WTC11 (cell line): Measurements from ENCODE around the gene YTHDC1. TPM values are rescaled to one million over a fixed set of nuclear protein-coding genes. Genes with fewer than 3 reads are reported as not detected.
A peak's percentile ranks its signal among the peaks of the same experiment; 100 is the strongest.

Experiments used
- CREB1 ChIP-seq: sonication (generic); formaldehyde crosslinking; IDR thresholded peaks from 2 replicates; pipeline ENCODE4 v1.8.0; 2023; ENCODE audit warnings: mild to moderate bottlenecking, missing genetic modification reagents
- CTCF ChIP-seq: fragments of 200-600 bp; IDR thresholded peaks from 2 replicates; pipeline ENCODE4 v1.8.0; 2022; ENCODE audit warnings: antibody characterized with exemption
- ESRRA ChIP-seq: sonication (generic); formaldehyde crosslinking; IDR thresholded peaks from 2 replicates; pipeline ENCODE4 v1.8.1; 2022; ENCODE audit warnings: mild to moderate bottlenecking, missing genetic modification reagents, borderline replicate concordance
- FOXP1 ChIP-seq: sonication (generic); formaldehyde crosslinking; IDR thresholded peaks from 2 replicates; pipeline ENCODE4 v1.8.0; 2022; ENCODE audit warnings: missing genetic modification reagents, mild to moderate bottlenecking, moderate library complexity, borderline replicate concordance
- GTF2I ChIP-seq: fragments of 250-450 bp; sonication (Bioruptor Pico); conservative IDR thresholded peaks from 2 replicates; pipeline ENCODE4 v1.4.0; 2021; ENCODE audit warnings: mild to moderate bottlenecking
- HMGA2 ChIP-seq: fragments of 250-450 bp; sonication (Bioruptor Pico); IDR thresholded peaks from 2 replicates; pipeline ENCODE4 v1.4.0; 2021; ENCODE audit warnings: mild to moderate bottlenecking, moderate library complexity
- JUN ChIP-seq: sonication (generic); formaldehyde crosslinking; IDR thresholded peaks from 2 replicates; pipeline ENCODE4 v1.8.0; 2023; ENCODE audit warnings: mild to moderate bottlenecking, missing genetic modification reagents
- MXD4 ChIP-seq: fragments of 250-450 bp; sonication (Bioruptor Pico); IDR thresholded peaks from 2 replicates; pipeline ENCODE4 v1.8.0; 2021; ENCODE audit warnings: mild to moderate bottlenecking, moderate library complexity, borderline replicate concordance
- MYBL2 ChIP-seq: sonication (generic); formaldehyde crosslinking; IDR thresholded peaks from 2 replicates; pipeline ENCODE4 v1.8.1; 2023; ENCODE audit warnings: mild to moderate bottlenecking, moderate library complexity, missing genetic modification reagents
- NFATC4 ChIP-seq: fragments of 250-450 bp; sonication (Bioruptor Pico); IDR thresholded peaks from 2 replicates; pipeline ENCODE4 v1.9.0; 2021; ENCODE audit warnings: mild to moderate bottlenecking
- NR2C2 ChIP-seq: sonication (generic); formaldehyde crosslinking; IDR thresholded peaks from 2 replicates; pipeline ENCODE4 v1.8.0; 2022; ENCODE audit warnings: mild to moderate bottlenecking, missing genetic modification reagents
- PRRX2 ChIP-seq: fragments of 250-450 bp; sonication (Bioruptor Pico); IDR thresholded peaks from 2 replicates; pipeline ENCODE4 v1.8.0; 2021; ENCODE audit warnings: mild to moderate bottlenecking
- RELA ChIP-seq: sonication (generic); formaldehyde crosslinking; IDR thresholded peaks from 2 replicates; pipeline ENCODE4 v1.8.1; 2022; ENCODE audit warnings: missing genetic modification reagents, mild to moderate bottlenecking, borderline replicate concordance
- RORB ChIP-seq: fragments of 250-450 bp; sonication (Bioruptor Pico); IDR thresholded peaks from 2 replicates; pipeline ENCODE4 v1.9.0; 2021; ENCODE audit warnings: mild to moderate bottlenecking
- SMAD3 ChIP-seq: sonication (generic); formaldehyde crosslinking; IDR thresholded peaks from 2 replicates; pipeline ENCODE4 v1.8.0; 2022; ENCODE audit warnings: missing genetic modification reagents, mild to moderate bottlenecking, borderline replicate concordance
- SP1 ChIP-seq: sonication (generic); formaldehyde crosslinking; conservative IDR thresholded peaks from 2 replicates; pipeline ENCODE4 v1.8.1; 2022; ENCODE audit warnings: missing genetic modification reagents
- TEAD1 ChIP-seq: sonication (generic); formaldehyde crosslinking; IDR thresholded peaks from 2 replicates; pipeline ENCODE4 v1.8.0; 2022; ENCODE audit warnings: mild to moderate bottlenecking, missing genetic modification reagents
- TEAD4 ChIP-seq: sonication (generic); formaldehyde crosslinking; IDR thresholded peaks from 2 replicates; pipeline ENCODE4 v1.8.0; 2022; ENCODE audit warnings: mild to moderate bottlenecking, missing genetic modification reagents
- USF2 ChIP-seq: sonication (generic); formaldehyde crosslinking; IDR thresholded peaks from 2 replicates; pipeline ENCODE4 v1.8.1; 2023; ENCODE audit warnings: mild to moderate bottlenecking, missing genetic modification reagents, moderate library complexity
- ZNF219 ChIP-seq: sonication (generic); formaldehyde crosslinking; IDR thresholded peaks from 2 replicates; pipeline ENCODE4 v1.8.0; 2023; ENCODE audit warnings: missing genetic modification reagents, mild to moderate bottlenecking, borderline replicate concordance
- ZNF232 ChIP-seq: sonication (generic); formaldehyde crosslinking; IDR thresholded peaks from 2 replicates; pipeline ENCODE4 v1.8.0; 2022; ENCODE audit warnings: mild to moderate bottlenecking, missing genetic modification reagents
- ZNF416 ChIP-seq: fragments of 250-450 bp; sonication (Bioruptor Pico); IDR thresholded peaks from 2 replicates; pipeline ENCODE4 v1.9.0; 2021; ENCODE audit warnings: mild to moderate bottlenecking, inconsistent platforms
- total RNA-seq: library from RNA; stranded (reverse); gene quantifications from 3 replicates; pipeline ENCODE4 v1.2.3, GENCODE V29; 2021
- TF ChIP-seq, protein P1 (sequence below): fragments of 250-450 bp; sonication (Bioruptor Pico); IDR thresholded peaks from 2 replicates; pipeline ENCODE4 v1.9.0; 2021; ENCODE audit warnings: mild to moderate bottlenecking
- TF ChIP-seq, protein P2 (sequence below): fragments of 250-450 bp; sonication (Bioruptor Pico); IDR thresholded peaks from 2 replicates; pipeline ENCODE4 v1.9.0; 2021; ENCODE audit warnings: mild to moderate bottlenecking, borderline replicate concordance
- TF ChIP-seq, protein P3 (sequence below): sonication (generic); formaldehyde crosslinking; IDR thresholded peaks from 2 replicates; pipeline ENCODE4 v1.8.1; 2022; ENCODE audit warnings: missing genetic modification reagents, borderline replicate concordance
- TF ChIP-seq, protein P4 (sequence below): sonication (generic); formaldehyde crosslinking; conservative IDR thresholded peaks from 2 replicates; pipeline ENCODE4 v1.8.1; 2023; ENCODE audit warnings: mild to moderate bottlenecking, low read depth, missing genetic modification reagents, moderate library complexity

The YTHDC1 gene
- total RNA-seq, 1 experiment from 2014 or later = 118 TPM

DNA sequence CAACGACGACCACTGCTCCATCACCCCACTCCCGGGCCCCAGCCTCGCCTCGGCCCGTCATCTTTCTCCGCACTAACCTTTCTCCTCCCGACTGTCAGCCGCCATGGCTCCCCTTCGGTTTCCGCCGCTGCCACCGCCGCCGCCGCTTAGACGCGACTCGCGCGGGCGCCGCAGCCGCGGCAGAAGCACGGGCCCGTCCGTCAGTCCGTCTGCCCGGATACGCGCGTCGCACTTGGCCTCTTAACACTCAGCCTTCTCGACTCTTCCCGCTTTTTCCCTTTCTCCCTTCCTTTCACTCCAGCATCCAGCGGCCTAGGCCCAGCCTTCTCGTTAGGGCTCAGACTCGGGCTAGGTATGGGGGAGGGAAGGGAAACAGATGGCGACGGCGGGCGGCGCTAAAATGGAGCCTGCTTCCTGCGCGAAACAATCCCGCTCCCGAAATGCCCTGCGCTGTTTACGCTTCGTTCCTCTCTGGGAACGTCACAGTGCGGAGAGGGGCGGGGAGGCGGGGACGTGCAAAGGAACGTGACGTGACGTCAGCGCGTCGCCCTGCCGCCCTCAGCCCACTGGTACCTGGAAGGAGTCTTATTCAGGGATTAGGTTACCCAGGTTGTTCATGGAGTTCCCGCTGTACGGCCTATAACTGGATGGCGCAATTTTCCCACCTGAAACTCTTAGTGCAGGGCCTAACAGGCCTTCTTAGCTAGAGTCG, at the start of gene YTHDC1 (continued):
- no peak for TF ChIP-seq ZNF219
- TF ChIP-seq SP1 (CRISPR knock-in tag) = peak; percentile 94
- TF ChIP-seq, protein P1, sequence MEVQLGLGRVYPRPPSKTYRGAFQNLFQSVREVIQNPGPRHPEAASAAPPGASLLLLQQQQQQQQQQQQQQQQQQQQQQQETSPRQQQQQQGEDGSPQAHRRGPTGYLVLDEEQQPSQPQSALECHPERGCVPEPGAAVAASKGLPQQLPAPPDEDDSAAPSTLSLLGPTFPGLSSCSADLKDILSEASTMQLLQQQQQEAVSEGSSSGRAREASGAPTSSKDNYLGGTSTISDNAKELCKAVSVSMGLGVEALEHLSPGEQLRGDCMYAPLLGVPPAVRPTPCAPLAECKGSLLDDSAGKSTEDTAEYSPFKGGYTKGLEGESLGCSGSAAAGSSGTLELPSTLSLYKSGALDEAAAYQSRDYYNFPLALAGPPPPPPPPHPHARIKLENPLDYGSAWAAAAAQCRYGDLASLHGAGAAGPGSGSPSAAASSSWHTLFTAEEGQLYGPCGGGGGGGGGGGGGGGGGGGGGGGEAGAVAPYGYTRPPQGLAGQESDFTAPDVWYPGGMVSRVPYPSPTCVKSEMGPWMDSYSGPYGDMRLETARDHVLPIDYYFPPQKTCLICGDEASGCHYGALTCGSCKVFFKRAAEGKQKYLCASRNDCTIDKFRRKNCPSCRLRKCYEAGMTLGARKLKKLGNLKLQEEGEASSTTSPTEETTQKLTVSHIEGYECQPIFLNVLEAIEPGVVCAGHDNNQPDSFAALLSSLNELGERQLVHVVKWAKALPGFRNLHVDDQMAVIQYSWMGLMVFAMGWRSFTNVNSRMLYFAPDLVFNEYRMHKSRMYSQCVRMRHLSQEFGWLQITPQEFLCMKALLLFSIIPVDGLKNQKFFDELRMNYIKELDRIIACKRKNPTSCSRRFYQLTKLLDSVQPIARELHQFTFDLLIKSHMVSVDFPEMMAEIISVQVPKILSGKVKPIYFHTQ (CRISPR knock-in tag) = 0 out of 2 replicates have a peak, but pooled peaks have one; percentile 72
- peak; percentile 25; the same call in 1 of the 2 replicates for TF ChIP-seq NFATC4 (CRISPR knock-in tag)
- TF ChIP-seq, protein P2, sequence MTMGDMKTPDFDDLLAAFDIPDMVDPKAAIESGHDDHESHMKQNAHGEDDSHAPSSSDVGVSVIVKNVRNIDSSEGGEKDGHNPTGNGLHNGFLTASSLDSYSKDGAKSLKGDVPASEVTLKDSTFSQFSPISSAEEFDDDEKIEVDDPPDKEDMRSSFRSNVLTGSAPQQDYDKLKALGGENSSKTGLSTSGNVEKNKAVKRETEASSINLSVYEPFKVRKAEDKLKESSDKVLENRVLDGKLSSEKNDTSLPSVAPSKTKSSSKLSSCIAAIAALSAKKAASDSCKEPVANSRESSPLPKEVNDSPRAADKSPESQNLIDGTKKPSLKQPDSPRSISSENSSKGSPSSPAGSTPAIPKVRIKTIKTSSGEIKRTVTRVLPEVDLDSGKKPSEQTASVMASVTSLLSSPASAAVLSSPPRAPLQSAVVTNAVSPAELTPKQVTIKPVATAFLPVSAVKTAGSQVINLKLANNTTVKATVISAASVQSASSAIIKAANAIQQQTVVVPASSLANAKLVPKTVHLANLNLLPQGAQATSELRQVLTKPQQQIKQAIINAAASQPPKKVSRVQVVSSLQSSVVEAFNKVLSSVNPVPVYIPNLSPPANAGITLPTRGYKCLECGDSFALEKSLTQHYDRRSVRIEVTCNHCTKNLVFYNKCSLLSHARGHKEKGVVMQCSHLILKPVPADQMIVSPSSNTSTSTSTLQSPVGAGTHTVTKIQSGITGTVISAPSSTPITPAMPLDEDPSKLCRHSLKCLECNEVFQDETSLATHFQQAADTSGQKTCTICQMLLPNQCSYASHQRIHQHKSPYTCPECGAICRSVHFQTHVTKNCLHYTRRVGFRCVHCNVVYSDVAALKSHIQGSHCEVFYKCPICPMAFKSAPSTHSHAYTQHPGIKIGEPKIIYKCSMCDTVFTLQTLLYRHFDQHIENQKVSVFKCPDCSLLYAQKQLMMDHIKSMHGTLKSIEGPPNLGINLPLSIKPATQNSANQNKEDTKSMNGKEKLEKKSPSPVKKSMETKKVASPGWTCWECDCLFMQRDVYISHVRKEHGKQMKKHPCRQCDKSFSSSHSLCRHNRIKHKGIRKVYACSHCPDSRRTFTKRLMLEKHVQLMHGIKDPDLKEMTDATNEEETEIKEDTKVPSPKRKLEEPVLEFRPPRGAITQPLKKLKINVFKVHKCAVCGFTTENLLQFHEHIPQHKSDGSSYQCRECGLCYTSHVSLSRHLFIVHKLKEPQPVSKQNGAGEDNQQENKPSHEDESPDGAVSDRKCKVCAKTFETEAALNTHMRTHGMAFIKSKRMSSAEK (CRISPR knock-in tag) = 0 out of 2 replicates have a peak, but pooled peaks have one; percentile 57
- TF ChIP-seq ESRRA (CRISPR knock-in tag) = peak; percentile 75; the same call in 1 of the 2 replicates
- TF ChIP-seq ZNF232 (CRISPR knock-in tag) = peak; percentile 65; the same call in 1 of the 2 replicates
- TF ChIP-seq MXD4 (CRISPR knock-in tag) = no peak
- TF ChIP-seq RORB (CRISPR knock-in tag) = no peak
- TF ChIP-seq NR2C2 (CRISPR knock-in tag) = no peak
- TF ChIP-seq, protein P3, sequence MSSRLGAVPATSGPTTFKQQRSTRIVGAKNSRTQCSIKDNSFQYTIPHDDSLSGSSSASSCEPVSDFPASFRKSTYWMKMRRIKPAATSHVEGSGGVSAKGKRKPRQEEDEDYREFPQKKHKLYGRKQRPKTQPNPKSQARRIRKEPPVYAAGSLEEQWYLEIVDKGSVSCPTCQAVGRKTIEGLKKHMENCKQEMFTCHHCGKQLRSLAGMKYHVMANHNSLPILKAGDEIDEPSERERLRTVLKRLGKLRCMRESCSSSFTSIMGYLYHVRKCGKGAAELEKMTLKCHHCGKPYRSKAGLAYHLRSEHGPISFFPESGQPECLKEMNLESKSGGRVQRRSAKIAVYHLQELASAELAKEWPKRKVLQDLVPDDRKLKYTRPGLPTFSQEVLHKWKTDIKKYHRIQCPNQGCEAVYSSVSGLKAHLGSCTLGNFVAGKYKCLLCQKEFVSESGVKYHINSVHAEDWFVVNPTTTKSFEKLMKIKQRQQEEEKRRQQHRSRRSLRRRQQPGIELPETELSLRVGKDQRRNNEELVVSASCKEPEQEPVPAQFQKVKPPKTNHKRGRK = 0 out of 2 replicates have a peak, but pooled peaks have one; percentile 19
- no peak for TF ChIP-seq ZNF416 (CRISPR knock-in tag)
- no peak for TF ChIP-seq HMGA2 (CRISPR knock-in tag)
- peak; percentile 52; the same call in 1 of the 2 replicates for TF ChIP-seq USF2
- no peak for TF ChIP-seq JUN (CRISPR knock-in tag)
- no peak for TF ChIP-seq PRRX2 (CRISPR knock-in tag)
- TF ChIP-seq MYBL2 (CRISPR knock-in tag) = 0 out of 2 replicates have a peak, but pooled peaks have one; percentile 46
- TF ChIP-seq GTF2I (CRISPR knock-in tag) = no peak
- no peak for TF ChIP-seq CTCF
- peak; percentile 40; the same call in 1 of the 2 replicates for TF ChIP-seq SMAD3 (CRISPR knock-in tag)
- TF ChIP-seq FOXP1 (CRISPR knock-in tag) = peak; percentile 95
- TF ChIP-seq TEAD1 (CRISPR knock-in tag) = peak; percentile 94
- TF ChIP-seq RELA (CRISPR knock-in tag) = no peak
- TF ChIP-seq TEAD4 (CRISPR knock-in tag) = 0 out of 2 replicates have a peak, but pooled peaks have one; percentile 16
- 0 out of 2 replicates have a peak, but pooled peaks have one; percentile 60 for TF ChIP-seq CREB1
- TF ChIP-seq, protein P4, sequence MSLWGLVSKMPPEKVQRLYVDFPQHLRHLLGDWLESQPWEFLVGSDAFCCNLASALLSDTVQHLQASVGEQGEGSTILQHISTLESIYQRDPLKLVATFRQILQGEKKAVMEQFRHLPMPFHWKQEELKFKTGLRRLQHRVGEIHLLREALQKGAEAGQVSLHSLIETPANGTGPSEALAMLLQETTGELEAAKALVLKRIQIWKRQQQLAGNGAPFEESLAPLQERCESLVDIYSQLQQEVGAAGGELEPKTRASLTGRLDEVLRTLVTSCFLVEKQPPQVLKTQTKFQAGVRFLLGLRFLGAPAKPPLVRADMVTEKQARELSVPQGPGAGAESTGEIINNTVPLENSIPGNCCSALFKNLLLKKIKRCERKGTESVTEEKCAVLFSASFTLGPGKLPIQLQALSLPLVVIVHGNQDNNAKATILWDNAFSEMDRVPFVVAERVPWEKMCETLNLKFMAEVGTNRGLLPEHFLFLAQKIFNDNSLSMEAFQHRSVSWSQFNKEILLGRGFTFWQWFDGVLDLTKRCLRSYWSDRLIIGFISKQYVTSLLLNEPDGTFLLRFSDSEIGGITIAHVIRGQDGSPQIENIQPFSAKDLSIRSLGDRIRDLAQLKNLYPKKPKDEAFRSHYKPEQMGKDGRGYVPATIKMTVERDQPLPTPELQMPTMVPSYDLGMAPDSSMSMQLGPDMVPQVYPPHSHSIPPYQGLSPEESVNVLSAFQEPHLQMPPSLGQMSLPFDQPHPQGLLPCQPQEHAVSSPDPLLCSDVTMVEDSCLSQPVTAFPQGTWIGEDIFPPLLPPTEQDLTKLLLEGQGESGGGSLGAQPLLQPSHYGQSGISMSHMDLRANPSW (CRISPR knock-in tag) = no peak
